ENCODE results near the gene SCAANT1.

The SCAANT1 gene

GRCh38 chr3:63878394-63879060 lies 33.7 kb downstream of the SCAANT1 start:
- POLR2A ChIA-PET: interaction anchor here (0.6 kb wide), 1 partner anchor 809 kb away, joined by 5 read pairs; no protein-coding TSS in a partner anchor

GRCh38 chr3:63877737-63878393 lies 34.3 kb downstream of the SCAANT1 start:
- TF ChIP-seq CTCF (IDR thresholded peaks at IDR 0.05; ENCODE audit: control extremely low read depth, extremely low read depth, low read depth, missing control alignments): no peak
- CTCF ChIA-PET: interaction anchor here (1.6 to 2.5 kb wide), 4 partner anchors 9 to 84 kb away, joined by 3 to 7 read pairs (median 4); no protein-coding TSS in a partner anchor
- no peak for DNase-seq (ENCODE audit: extremely low spot score)
- POLR2A ChIA-PET: no interaction called here

More at GRCh38 chr3:63878394-63879060, 33.7 kb downstream of the SCAANT1 start:
- CTCF ChIA-PET: interaction anchor here (1.6 kb wide), 2 partner anchors 9 to 83 kb away, joined by 3 to 4 read pairs; no protein-coding TSS in a partner anchor
- no peak for DNase-seq (ENCODE audit: extremely low spot score)
- TF ChIP-seq CTCF (IDR thresholded peaks at IDR 0.05; ENCODE audit: control extremely low read depth, extremely low read depth, low read depth, missing control alignments): no peak

GRCh38 chr3:63876260-63876659 lies 35.9 kb downstream of the SCAANT1 start:
- POLR2A ChIA-PET: no interaction called here
- no peak for DNase-seq (ENCODE audit: extremely low spot score)
- CTCF ChIA-PET: interaction anchor here (1.0 to 2.5 kb wide), 5 partner anchors 10 to 86 kb away, joined by 3 to 7 read pairs (median 4); partner anchors contain the start of gene SCAANT1
- TF ChIP-seq CTCF (IDR thresholded peaks at IDR 0.05; ENCODE audit: control extremely low read depth, extremely low read depth, low read depth, missing control alignments): no peak

GRCh38 chr3:63875510-63875909 lies 36.7 kb downstream of the SCAANT1 start:
- POLR2A ChIA-PET: interaction anchor here (0.5 kb wide), 1 partner anchor 23 kb away, joined by 7 read pairs; no protein-coding TSS in a partner anchor
- CTCF ChIA-PET: interaction anchor here (1.1 to 2.5 kb wide), 5 partner anchors 9 to 86 kb away, joined by 3 to 7 read pairs (median 5); no protein-coding TSS in a partner anchor
- no peak for DNase-seq (ENCODE audit: extremely low spot score)
- no peak for TF ChIP-seq CTCF (IDR thresholded peaks at IDR 0.05; ENCODE audit: control extremely low read depth, extremely low read depth, low read depth, missing control alignments)

GRCh38 chr3:63874769-63875168 lies 37.4 kb downstream of the SCAANT1 start:
- ChIA-PET CTCF (interaction anchor here (1.0 to 1.7 kb wide), 4 partner anchors 9 to 29 kb away, joined by 3 to 6 read pairs (median 4); no protein-coding TSS in a partner anchor), POLR2A (interaction anchor here (0.5 kb wide), 1 partner anchor 22 kb away, joined by 7 read pairs; no protein-coding TSS in a partner anchor)
- TF ChIP-seq CTCF (IDR thresholded peaks at IDR 0.05; ENCODE audit: control extremely low read depth, extremely low read depth, low read depth, missing control alignments): no peak
- DNase-seq (ENCODE audit: extremely low spot score): no peak

GRCh38 chr3:63872135-63872924 lies 39.9 kb downstream of the SCAANT1 start:
- no peak for TF ChIP-seq CTCF (IDR thresholded peaks at IDR 0.05; ENCODE audit: control extremely low read depth, extremely low read depth, low read depth, missing control alignments)
- ChIA-PET CTCF (interaction anchor here (0.7 to 1.5 kb wide), 4 partner anchors 9 to 21 kb away, joined by 3 to 4 read pairs (median 3); partner anchors contain the start of genes ATXN7 and THOC7), POLR2A (no interaction called here)
- no peak for DNase-seq (ENCODE audit: extremely low spot score)
